ENCODE measurements around the gene SLX9.
"Not testable (repeated sequence)": the region's sequence is repeated elsewhere in the genome, so short reads cannot be mapped to it uniquely, and the experiment has no call there.

Gene SLX9

DNA sequence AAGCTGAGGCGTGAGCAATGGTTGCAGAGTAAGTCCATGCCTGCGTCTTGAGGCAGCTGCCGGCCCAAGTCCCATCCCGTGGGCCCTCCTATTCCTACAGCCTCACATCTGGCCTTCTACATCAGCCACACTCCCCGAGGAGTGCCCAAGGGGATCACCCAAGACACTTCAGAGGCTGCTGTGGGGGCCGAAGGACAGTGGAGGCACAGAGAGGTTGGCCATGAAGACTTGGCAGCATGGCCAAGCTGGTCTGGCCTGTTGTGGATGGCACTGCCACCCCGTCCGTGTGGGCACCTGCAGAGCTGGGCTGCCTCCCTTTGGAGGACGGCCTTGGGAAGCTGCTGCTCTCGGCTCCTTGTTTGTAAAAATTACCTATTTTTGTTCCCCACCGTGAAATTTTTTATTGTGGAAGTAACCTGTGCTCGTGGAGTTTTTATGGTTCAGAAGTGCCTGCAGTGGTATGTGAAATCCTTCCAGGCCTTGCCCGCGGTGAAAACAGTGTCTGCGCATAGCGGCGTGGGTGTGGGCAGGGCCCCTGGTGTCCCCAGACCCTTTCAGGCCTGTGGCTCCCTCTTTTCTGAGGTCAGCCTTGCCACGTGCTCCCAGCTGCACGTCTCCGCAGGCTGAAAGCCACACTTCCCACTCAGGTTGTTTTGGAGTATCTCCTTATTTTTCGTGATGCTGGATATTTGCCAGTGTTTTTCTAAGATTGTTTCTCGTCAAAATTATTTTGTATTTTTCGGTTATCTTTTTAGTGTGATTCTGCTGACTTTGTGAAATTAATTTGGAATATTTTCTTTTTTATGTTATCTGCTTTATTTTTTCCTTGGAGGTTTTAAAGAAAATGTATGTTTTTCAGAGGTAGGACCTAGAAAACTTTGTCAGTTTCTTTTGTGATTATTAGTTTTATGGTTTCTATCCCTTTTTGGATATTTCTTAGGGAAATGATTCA is 20.6 kb downstream of the SLX9 start:
- no peak for DNase-seq (ENCODE audit: low read depth)

DNA sequence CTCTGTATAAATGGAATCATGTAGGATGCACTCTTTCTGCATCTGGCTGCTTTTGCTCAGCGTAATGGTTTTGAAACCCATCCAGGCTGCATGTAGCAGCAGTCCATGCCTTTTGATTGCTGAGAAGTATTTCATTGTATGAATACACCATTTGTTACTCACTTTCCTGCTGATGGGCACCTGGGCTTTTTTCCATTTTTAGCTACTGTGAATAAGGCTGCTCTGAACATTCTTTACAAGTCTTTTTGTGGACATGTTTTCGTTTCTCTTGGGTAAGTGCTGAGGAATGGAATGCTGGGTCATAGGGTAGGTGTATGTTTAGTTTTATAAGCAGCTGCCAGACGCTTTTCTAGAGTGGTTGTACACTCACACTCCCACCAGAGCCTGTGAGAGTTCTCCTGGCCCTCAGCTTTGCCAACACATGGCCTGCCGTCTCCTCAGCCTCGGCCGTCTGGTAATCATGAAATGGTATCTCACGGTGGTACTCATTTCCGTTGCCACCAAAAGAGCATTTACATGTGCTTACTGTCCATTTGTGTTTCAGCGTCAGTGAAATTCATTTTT is 22.7 kb downstream of the SLX9 start:
- no peak for DNase-seq (ENCODE audit: low read depth)

DNA sequence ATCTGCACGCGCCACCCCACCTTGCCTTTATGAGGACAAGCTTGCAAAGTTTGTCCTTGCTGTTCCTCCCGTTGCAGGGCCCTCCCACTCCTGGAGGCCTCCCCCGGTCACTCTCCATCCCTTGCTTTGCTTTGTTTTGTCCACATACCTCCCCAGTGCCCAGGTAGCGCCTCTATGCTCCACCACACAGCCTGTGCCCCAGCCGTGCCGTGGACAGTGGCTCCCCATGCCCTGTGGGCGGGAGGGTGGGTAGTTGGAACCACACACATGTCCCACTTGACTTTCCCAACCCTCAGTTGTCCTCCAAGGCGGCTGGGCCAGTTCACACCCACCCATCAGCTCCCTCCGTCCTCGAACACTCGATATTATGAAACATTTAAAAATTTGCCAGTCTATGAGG is 24.6 kb downstream of the SLX9 start:
- DNase-seq (ENCODE audit: low read depth) = no peak

DNA sequence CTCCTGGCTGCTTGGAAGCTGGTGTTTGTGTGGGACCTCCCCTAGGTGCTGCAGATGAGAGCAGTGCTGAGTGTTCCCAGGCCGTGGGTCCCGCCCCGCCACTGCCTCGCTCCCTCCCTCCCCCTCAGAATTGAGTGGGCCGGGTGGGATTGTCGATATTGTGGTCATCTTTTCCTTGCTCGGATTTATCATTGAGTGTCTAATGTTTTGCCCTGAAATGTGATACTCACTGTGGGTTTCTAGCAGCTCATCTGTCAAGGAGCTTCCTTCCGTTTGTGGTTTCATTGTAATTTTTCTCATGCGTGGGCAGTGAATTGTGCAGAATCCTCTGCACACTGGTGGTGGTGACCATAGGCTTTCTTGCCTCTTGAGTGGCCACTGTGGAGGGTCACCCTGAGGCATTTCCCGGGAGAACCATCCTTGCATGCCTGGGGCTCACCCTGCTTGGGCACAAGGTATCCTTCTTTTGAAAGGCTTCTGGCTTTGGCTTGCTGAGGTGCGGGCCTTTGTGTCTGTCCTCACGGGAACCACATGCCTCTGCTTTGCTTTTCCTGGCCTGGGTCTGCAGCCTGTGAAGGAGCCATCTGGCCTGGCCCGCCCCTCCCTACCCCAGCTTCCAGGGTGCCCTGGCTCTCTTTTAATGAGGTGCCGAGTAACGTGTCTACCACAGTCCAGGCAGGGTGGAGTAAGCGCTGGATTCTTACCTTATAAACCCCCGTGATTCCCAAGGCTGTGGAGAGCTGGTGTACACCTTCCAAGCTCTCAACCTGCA is 25.6 kb downstream of the SLX9 start:
- DNase-seq (ENCODE audit: low read depth) = no peak

DNA sequence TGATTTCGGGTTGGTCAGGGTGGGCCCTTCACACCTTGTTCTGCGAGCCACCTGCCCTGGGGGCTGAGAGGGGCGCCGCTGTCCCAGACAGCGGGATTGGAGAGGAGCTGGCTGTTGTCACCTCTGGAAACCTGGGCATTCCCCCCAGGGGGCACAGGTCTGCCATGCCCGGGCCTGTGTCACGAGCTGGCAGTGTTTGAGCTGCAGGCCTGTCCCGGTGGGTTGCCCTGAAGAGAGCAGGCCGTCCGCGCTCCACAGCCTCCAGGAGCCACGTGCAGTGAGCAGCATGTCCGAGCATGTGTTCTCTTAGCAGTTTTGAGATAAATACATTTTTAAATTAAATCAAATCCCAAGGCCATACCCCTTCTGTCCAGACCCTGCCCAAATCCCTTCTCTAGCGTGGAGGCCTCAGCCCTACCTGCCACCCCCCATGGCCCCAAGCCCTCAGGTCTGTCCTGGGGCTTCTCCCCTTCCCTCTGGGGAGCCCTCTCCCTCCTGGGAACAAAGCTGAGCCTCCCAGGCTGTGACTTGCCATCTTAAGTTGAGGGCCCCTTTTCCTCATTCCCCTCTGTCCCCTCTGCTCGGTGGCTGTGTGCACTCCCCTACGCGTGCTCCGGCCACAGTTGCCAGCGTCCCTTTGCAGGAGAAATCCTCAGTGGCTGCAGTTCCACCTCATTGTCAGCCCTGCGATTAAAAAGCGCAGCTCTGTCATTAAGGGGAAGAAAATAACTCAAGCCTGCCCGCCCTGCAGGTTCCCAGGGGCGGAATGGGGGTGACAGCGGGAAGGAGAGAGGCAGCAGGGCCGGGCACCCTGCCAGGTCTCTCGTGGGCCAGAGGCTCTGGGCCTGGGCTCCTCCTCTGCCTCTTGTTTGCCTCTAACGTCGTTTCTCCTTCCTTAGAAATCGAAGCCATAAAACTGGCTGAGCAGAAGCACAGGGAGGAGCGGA is 26.6 kb downstream of the SLX9 start:
- DNase-seq (ENCODE audit: low read depth) = no peak

DNA sequence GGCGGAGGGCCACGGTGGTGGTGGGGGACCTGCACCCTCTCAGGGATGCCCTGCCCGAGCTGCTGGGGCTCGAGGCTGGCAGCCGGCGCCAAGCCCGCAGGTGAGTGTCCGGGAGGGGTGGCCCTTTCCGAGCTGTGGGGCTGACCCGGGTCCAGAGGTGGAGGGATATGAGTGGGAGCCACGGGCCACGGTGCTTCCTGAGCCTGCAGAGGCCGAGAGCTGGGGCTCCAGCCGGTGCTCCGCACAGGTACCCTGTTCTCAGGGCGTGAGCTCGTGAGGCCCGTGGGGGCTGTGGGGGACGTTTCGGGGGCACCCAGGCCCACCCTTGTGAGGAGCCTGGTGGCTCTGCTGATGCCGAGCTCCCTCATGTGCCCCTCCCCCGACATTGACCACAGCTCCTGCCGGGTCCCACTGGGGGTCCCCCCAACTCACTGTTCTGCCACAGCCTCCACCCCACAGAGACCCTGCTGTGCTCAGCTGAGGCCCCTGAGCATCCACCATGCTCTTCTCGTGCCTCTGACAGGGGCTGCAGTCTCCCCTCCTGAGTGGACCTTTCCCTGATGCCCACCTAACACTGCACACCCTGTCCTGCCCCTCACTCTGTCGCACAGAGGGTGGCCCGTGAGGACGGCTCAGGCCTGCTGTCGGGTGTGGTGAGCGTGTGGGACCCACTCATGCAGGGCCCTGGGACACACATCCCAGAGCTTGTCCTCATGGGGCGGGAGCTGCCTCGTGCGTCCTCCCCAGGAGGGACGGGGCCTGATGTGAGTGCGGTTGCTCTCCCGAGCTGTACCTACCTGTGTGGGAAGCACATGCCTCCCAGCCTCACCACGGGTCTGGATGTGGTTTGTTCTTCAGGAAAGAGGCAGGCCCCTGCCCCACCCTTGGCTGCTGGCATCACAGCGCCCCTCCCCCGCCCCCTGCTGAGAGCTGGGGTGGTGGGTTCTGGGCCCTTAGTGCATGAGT is 27.5 kb downstream of the SLX9 start:
- DNase-seq (ENCODE audit: low read depth) = no peak

GRCh38 chr21:44969066-44969670 is 29.3 kb downstream of the SLX9 start:
- no peak for DNase-seq (ENCODE audit: low read depth)

DNA sequence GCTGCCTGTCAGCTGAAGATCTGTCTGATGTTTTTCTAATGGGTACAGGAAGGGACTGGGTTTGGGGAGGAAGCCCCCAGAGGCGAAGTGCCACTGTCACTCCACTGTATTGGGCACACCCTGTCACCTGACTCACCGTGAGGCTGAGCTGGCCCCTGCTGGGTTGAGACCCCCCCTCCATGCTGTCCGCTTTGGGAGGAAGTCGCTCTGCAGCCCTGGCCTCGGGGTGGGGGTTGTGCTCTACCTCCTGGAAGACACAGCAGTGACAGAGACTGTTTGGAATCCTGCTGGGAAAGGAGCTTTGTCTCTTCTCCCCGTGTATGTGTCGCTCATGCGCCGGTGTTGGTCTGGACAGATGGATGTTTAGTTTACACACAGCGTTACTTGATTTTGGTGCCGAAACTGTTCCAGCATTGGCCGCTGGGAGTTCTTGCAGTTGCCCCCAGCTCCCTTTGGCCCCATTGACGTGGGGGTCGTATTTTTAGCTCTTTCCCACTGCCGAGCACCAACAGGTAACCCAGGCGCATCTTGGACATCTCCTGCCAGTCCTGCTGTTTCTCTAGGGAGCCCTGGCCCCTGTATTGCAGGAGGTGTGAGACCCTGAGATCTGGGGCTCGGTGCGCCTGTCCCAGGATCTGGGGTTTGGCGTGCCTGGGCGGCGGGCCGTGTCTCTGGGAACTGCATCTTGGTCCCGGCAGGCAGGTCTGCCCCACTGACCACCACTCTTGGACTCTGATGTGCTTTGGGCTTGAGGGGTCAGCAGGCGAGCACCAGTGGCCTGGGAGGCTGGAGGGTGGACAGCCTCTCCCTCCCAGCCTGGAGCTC is 30.3 kb downstream of the SLX9 start:
- DNase-seq (ENCODE audit: low read depth) = no peak

DNA sequence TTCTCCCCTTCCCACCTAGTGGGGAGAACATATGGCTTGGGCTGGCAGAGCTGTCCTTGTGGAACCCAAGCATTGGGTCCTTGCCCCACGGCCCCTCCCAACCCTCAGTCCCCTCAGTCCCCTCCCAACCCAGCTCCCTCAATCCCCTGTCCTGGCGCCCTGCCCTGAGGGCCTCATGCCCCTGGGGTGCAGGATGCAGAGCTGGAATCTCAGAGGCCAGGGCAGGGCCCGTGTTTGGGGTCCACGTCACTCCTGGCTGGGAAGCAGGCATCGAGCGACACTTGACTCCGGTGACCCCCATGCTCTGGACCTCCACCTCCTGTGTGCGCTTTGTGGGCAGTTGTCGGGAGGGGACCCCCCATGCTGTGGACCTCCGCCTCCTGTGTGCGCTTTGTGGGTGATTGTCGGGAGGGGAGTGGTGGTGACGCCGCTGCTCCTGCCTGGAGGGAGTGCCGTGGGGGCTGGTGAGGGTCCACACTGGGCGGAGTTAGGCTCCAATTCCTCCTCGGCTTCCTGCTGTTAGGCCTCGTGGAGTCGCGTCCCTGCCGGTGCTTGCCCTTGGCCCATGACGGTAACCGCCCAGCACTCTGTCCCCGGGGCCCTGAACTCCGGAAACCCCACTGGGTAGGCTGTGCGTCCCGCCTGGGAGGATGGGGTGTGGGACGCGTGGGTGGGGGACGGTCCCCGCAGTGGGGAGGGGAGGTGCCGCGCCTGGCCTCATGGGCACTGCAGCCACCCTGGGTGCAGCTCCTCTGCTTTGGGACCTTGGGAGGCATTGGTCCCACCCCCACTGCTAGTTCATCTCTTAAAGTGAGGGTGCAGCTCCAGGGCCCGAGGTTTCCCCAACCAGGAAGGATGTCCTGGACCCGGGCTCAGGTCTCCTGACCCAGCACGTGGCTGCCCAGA is 31.2 kb downstream of the SLX9 start:
- no peak for DNase-seq (ENCODE audit: low read depth)

- no peak for DNase-seq (ENCODE audit: low read depth)
Observed at GRCh38 chr21:44971672-44971995, 31.8 kb downstream of the SLX9 start.

- DNase-seq (ENCODE audit: low read depth) = no peak
Observed at GRCh38 chr21:44972301-44972814, 32.5 kb downstream of the SLX9 start.

DNA sequence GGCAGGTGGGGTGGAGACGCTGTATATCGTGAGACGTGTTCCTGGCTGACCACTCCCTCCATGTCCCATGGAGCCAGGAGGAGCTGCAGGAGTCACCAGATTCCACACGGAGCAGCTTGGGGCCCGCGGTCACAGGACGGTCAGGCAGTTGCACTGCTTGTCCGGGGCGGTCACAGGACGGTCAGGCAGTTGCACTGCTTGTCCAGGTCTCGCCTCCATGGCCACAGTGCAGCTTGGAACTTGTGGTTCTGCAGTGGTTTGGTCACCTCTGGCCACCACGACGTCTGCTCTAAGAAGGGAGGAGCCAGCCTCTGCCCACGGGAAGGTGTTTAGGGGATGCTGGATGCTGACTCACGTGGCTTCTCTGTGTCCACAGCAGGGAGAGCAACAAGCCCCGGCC is 33.0 kb downstream of the SLX9 start:
- DNase-seq (ENCODE audit: low read depth) = no peak

DNA sequence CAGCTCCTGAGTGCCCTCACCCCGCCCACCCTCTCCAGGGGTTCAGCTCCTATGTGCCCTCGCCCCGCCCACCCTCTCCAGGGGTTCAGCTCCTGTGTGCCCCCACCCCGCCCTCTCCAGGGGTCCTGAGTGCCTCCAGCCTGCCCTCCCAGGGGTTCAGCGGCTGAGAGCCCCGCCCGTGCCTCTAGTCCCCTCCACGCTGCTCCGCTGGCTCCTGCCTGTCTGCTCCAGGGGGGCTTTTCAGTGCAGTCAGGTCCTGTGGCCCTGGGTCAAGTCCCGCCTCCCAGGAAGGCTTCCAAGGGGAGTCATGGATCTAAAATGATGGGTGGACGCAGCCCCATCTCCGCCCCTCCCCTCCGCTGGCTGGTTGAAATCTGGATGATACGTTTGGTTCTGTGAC is 33.8 kb downstream of the SLX9 start:
- no peak for DNase-seq (ENCODE audit: low read depth)

GRCh38 chr21:44974676-44975075 is 34.8 kb downstream of the SLX9 start:
- no peak for DNase-seq (ENCODE audit: low read depth)

- DNase-seq (ENCODE audit: low read depth) = no peak
Observed at GRCh38 chr21:44975720-44976555, 36.1 kb downstream of the SLX9 start.

DNA sequence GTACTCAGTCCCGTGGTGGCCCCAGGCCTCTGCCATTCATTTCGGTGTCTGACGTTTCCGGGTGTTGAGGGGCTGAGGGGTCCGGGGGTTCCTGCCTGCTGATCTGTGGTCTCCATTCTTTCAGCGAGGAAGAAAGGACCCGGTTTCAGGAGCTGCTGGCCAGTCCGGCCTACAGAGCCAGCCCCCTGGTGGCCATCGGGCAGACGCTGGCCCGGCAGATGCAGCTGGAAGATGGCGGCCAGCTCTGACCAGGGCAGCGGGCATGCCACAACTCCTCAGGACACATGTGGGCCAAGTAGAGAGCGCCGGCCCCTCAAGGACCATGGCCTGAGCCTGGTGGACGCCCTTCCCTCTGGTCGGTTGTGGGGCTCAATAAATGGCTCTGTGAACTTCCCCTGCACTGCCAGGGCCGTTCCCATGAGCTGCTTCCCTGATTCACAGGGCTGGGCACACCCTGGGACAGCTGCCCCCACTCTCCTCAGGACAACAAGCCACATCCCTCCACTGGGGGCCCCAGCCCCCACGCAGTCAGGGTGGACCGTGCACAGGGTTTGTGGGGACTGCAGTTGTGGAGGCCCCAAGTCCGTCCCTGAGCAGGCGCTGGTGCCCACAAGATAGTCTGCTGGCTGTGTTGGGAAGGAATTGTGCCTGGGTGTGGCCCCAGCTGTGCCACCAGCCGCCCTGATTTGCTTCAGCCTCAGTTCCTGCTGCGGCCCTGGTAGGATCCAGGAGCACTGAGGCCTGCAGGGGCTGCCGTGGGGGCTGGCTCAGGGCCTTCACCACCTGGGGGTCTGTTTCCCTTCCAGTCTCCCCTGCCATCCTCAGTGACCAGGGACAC is 36.9 kb downstream of the SLX9 start:
- not testable (repeated sequence) for DNase-seq (ENCODE audit: low read depth)
